PC-3 (cell line): ENCODE results near the gene SYT1. TPM values are rescaled to one million over a fixed set of nuclear protein-coding genes. Genes with fewer than 3 reads are reported as not detected.

Experiments used
- ATAC-seq: fragments of 200-7000 bp; cut with Tn5 transposase; 2 replicates; pipeline ENCODE4 v1.9.1; 2020; ENCODE audit warnings: mild to moderate bottlenecking, moderate library complexity
- BruUV-seq: library from RNA; stranded (reverse); fragments of 400-500 nt; replicated peaks from 2 replicates; lab custom pipeline; 2021; lab: Mats Ljungman, UMichigan
- CTCF ChIA-PET: fragments of 300-600 bp; sonication (Branson Sonifier 250); formaldehyde crosslinking; loops from one replicate; lab custom pipeline; 2022; ENCODE audit warnings: antibody characterized with exemption; lab: Charles Lee
- POLR2A ChIA-PET: fragments of 300-600 bp; sonication (Branson Sonifier 250); formaldehyde crosslinking; loops from one replicate; lab custom pipeline; 2022; ENCODE audit warnings: antibody characterized with exemption; ENCODE audit not compliant: unreplicated experiment; lab: Charles Lee
- DNase-seq: peaks from one replicate; pipeline ENCODE4 v3.0.0-alpha.2; 2015
- H2AFZ ChIP-seq: fragments of 300-600 bp; sonication (generic); 2 replicates; pipeline ENCODE4 v1.6.0; 2016; ENCODE audit warnings: antibody characterized with exemption, low read length
- H3F3A ChIP-seq: fragments of 300-600 bp; sonication (generic); one replicate; pipeline ENCODE4 v1.6.0; 2017; ENCODE audit warnings: antibody characterized with exemption, low read length, control low read depth, mild to moderate bottlenecking; ENCODE audit not compliant: unreplicated experiment
- H3K27ac ChIP-seq: fragments of 300-600 bp; sonication (generic); 2 replicates; pipeline ENCODE4 v1.5.1; 2016; ENCODE audit warnings: mild to moderate bottlenecking, low read length
- H3K27me3 ChIP-seq: fragments of 300-600 bp; sonication (generic); 2 replicates; pipeline ENCODE4 v1.6.1; 2016; ENCODE audit warnings: low read length, mixed read lengths
- H3K36me3 ChIP-seq: fragments of 300-600 bp; sonication (generic); 2 replicates; pipeline ENCODE4 v1.6.1; 2016; ENCODE audit warnings: low read depth, mixed run types, low read length, mixed read lengths
- H3K4me1 ChIP-seq: fragments of 300-600 bp; sonication (generic); 2 replicates; pipeline ENCODE4 v1.5.1; 2016; ENCODE audit warnings: low read length; ENCODE audit not compliant: insufficient read depth
- H3K4me2 ChIP-seq: fragments of 300-600 bp; sonication (generic); 2 replicates; pipeline ENCODE4 v1.6.0; 2016; ENCODE audit warnings: low read length
- H3K4me3 ChIP-seq: fragments of 300-600 bp; sonication (generic); 2 replicates; pipeline ENCODE4 v1.5.1; 2016; ENCODE audit warnings: mild to moderate bottlenecking, low read length, mixed read lengths
- H3K79me2 ChIP-seq: fragments of 300-600 bp; sonication (generic); 2 replicates; pipeline ENCODE4 v1.6.1; 2017; ENCODE audit warnings: low read length, mixed read lengths
- H3K9ac ChIP-seq: fragments of 300-600 bp; sonication (generic); 2 replicates; pipeline ENCODE4 v1.6.0; 2016; ENCODE audit warnings: mild to moderate bottlenecking, low read length
- H3K9me2 ChIP-seq: fragments of 300-600 bp; sonication (generic); replicated peaks from 2 replicates; pipeline ENCODE4 v1.6.1; 2016; ENCODE audit warnings: mixed run types, low read length, mixed read lengths
- H3K9me3 ChIP-seq: fragments of 300-600 bp; sonication (generic); 2 replicates; pipeline ENCODE4 v1.6.1; 2016; ENCODE audit warnings: low read length, mixed read lengths
- H4K20me1 ChIP-seq: fragments of 300-600 bp; sonication (generic); 2 replicates; pipeline ENCODE4 v1.6.1; 2016; ENCODE audit warnings: low read length, mixed read lengths
- CTCF ChIP-seq: fragments of 300-600 bp; sonication (generic); conservative IDR thresholded peaks from 2 replicates; pipeline ENCODE4 v1.5.1; 2017; ENCODE audit warnings: antibody characterized with exemption, low read depth, mild to moderate bottlenecking, low read length
- EZH2 ChIP-seq: fragments of 300-600 bp; sonication (generic); IDR thresholded peaks from one replicate; pipeline ENCODE4 v1.6.1; 2017; ENCODE audit warnings: antibody characterized with exemption, mild to moderate bottlenecking, low read length; ENCODE audit not compliant: unreplicated experiment
- EZH2phosphoT487 ChIP-seq: fragments of 300-600 bp; sonication (generic); IDR thresholded peaks from 2 replicates; pipeline ENCODE4 v1.6.1; 2018; ENCODE audit warnings: mild to moderate bottlenecking, antibody characterized with exemption, low read length, borderline replicate concordance
- intact Hi-C: fragments of 100-400 bp; cut with micrococcal nuclease; formaldehyde crosslinking; loops from 2 replicates; pipeline ENCODE4 v1.9.0; 2023
- total RNA-seq: library from RNA; depleted of rRNA; stranded (reverse); fragments of >200 nt; gene quantifications from 2 replicates; pipeline ENCODE4 v1.2.3, GENCODE V29; 2014

Gene SYT1
- total RNA-seq, 1 experiment from 2014 or later: 0.51 TPM

- ChIA-PET POLR2A (no interaction called here), CTCF (no interaction called here)
- Histone ChIP-seq H4K20me1 (no peaks in the 10 kb centered on the region), H3K79me2 (no peaks in the 10 kb centered on the region), H3F3A (no peaks in the 10 kb centered on the region), H2AFZ (no peak overlapping the region), H3K27me3 (no peaks in the 10 kb centered on the region), H3K4me3 (no peak overlapping the region), H3K27ac (no peak overlapping the region), H3K9me3 (no peaks in the 10 kb centered on the region), H3K9ac (no peak overlapping the region), H3K4me2 (no peak overlapping the region), H3K4me1 (peaks cover 10% of the 10 kb centered on the region; the same call in 1 of the 2 replicates), H3K36me3 (no peaks in the 10 kb centered on the region), H3K9me2 (no peaks in the 10 kb centered on the region)
- intact Hi-C loops: no loop called here
- DNase-seq (no peak), ATAC-seq (no peak)
- BruUV-seq: no TSS peak
- TF ChIP-seq EZH2 (no peak), EZH2phosphoT487 (no peak), CTCF (no peak)
These were observed 292.4 kb downstream of the SYT1 start for GRCh38 chr12:79156846-79157463.

GRCh38 chr12:79161249-79161934 lies 296.8 kb downstream of the SYT1 start:
- intact Hi-C loops: no loop called here
- Histone ChIP-seq H3F3A (no peaks in the 10 kb centered on the region), H3K4me1 (peaks cover 12% of the 10 kb centered on the region; the same call in 1 of the 2 replicates), H4K20me1 (no peaks in the 10 kb centered on the region), H3K27me3 (no peaks in the 10 kb centered on the region), H3K36me3 (no peaks in the 10 kb centered on the region), H3K9me2 (no peaks in the 10 kb centered on the region), H3K9me3 (no peaks in the 10 kb centered on the region), H3K4me2 (no peak overlapping the region), H3K4me3 (no peak overlapping the region), H3K9ac (no peak overlapping the region), H2AFZ (no peak overlapping the region), H3K79me2 (no peaks in the 10 kb centered on the region), H3K27ac (no peak overlapping the region)
- ChIA-PET POLR2A (no interaction called here), CTCF (no interaction called here)
- peak; percentile 52 for DNase-seq
- TF ChIP-seq EZH2phosphoT487 (no peak), CTCF (no peak), EZH2 (no peak)
- no TSS peak for BruUV-seq
- peak; percentile 96 for ATAC-seq
